ENCODE measurements around the gene SCGB1A1.

SCGB1A1 gene

DNA sequence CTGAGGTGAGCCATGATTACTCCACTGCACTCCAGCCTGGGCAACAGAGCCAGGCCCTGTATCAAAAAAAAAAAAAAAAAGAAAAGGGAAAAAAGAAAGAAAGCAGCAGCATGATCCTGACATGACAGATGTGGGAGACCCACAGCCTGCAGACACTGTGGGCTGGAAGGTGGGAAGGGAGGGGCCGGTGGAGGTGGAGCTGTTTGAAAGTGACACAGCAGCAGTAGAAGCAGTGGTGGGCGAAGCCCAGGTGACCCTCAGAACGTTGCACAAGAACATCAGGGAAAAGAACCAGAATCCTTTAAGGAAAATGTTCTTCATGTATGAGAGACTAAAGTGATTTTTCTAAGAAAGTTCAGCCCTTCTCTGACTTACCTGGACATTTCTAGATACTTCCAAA lies 26.3 kb upstream of the SCGB1A1 start:
- Histone ChIP-seq H3K27me3 (ENCODE audit: insufficient read depth, poor library complexity, severe bottlenecking) (no peaks in the 10 kb centered on the region), H3K27ac (replicated peaks) (no peak overlapping the region), H3K4me3 (replicated peaks; ENCODE audit: insufficient read depth, low read length) (no peak overlapping the region)
- TF ChIP-seq GABPA (IDR thresholded peaks at IDR 0.05; ENCODE audit: low read depth) (no peak), SPI1 (IDR thresholded peaks at IDR 0.05; ENCODE audit: borderline replicate concordance, low read depth) (no peak), POLR2AphosphoS5 (IDR thresholded peaks at IDR 0.05; ENCODE audit: low read depth) (no peak)
- TF ChIP-seq, protein P1, sequence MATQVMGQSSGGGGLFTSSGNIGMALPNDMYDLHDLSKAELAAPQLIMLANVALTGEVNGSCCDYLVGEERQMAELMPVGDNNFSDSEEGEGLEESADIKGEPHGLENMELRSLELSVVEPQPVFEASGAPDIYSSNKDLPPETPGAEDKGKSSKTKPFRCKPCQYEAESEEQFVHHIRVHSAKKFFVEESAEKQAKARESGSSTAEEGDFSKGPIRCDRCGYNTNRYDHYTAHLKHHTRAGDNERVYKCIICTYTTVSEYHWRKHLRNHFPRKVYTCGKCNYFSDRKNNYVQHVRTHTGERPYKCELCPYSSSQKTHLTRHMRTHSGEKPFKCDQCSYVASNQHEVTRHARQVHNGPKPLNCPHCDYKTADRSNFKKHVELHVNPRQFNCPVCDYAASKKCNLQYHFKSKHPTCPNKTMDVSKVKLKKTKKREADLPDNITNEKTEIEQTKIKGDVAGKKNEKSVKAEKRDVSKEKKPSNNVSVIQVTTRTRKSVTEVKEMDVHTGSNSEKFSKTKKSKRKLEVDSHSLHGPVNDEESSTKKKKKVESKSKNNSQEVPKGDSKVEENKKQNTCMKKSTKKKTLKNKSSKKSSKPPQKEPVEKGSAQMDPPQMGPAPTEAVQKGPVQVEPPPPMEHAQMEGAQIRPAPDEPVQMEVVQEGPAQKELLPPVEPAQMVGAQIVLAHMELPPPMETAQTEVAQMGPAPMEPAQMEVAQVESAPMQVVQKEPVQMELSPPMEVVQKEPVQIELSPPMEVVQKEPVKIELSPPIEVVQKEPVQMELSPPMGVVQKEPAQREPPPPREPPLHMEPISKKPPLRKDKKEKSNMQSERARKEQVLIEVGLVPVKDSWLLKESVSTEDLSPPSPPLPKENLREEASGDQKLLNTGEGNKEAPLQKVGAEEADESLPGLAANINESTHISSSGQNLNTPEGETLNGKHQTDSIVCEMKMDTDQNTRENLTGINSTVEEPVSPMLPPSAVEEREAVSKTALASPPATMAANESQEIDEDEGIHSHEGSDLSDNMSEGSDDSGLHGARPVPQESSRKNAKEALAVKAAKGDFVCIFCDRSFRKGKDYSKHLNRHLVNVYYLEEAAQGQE (IDR thresholded peaks at IDR 0.05; ENCODE audit: insufficient replicate concordance, low read depth), result no peak
- TF ChIP-seq, protein P2, sequence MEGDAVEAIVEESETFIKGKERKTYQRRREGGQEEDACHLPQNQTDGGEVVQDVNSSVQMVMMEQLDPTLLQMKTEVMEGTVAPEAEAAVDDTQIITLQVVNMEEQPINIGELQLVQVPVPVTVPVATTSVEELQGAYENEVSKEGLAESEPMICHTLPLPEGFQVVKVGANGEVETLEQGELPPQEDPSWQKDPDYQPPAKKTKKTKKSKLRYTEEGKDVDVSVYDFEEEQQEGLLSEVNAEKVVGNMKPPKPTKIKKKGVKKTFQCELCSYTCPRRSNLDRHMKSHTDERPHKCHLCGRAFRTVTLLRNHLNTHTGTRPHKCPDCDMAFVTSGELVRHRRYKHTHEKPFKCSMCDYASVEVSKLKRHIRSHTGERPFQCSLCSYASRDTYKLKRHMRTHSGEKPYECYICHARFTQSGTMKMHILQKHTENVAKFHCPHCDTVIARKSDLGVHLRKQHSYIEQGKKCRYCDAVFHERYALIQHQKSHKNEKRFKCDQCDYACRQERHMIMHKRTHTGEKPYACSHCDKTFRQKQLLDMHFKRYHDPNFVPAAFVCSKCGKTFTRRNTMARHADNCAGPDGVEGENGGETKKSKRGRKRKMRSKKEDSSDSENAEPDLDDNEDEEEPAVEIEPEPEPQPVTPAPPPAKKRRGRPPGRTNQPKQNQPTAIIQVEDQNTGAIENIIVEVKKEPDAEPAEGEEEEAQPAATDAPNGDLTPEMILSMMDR (IDR thresholded peaks at IDR 0.05; ENCODE audit: insufficient read depth, low read length), result no peak
- DNase-seq (ENCODE audit: low read depth in 1 of 2, low spot score in 1 of 2), result no peak

DNA sequence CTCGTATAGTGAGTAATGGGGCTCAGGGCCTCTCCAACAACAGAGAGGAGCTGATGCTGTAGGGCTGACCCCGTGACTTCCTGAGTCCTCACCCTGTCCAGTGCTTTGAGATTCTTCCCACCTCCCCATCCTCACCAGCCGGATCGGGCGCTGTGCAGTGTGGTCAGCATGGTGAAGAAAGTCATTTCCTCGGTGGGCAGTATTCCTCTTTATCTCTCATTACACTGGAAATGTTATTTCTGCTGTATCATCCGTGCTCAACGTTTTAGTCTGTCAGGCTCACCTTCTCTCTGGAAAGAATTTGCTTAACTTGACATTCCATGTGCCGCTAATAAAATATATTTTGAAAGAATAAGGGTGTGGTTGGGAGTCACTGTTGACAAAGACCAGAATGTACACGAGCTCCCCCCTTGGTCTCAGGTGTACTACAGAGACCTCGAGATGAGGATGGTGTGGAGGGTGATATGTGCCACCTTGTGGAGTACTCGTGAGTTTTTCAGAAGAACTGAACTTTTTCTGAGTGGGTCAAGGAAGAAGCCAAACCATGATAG lies 25.7 kb upstream of the SCGB1A1 start:
- no peaks in the 10 kb centered on the region for H3K27me3 ChIP-seq (ENCODE audit: insufficient read depth, poor library complexity, severe bottlenecking)
- no peak overlapping the region for H3K27ac ChIP-seq (replicated peaks)
- DNase-seq (ENCODE audit: low read depth in 1 of 2, low spot score in 1 of 2), result no peak
- TF ChIP-seq SPI1 (IDR thresholded peaks at IDR 0.05; ENCODE audit: borderline replicate concordance, low read depth) (no peak), GABPA (IDR thresholded peaks at IDR 0.05; ENCODE audit: low read depth) (no peak), POLR2AphosphoS5 (IDR thresholded peaks at IDR 0.05; ENCODE audit: low read depth) (no peak)
- TF ChIP-seq, protein P1 (IDR thresholded peaks at IDR 0.05; ENCODE audit: insufficient replicate concordance, low read depth), result no peak
- TF ChIP-seq, protein P2 (IDR thresholded peaks at IDR 0.05; ENCODE audit: insufficient read depth, low read length), result no peak
- H3K4me3 ChIP-seq (replicated peaks; ENCODE audit: insufficient read depth, low read length), result no peak overlapping the region

DNA sequence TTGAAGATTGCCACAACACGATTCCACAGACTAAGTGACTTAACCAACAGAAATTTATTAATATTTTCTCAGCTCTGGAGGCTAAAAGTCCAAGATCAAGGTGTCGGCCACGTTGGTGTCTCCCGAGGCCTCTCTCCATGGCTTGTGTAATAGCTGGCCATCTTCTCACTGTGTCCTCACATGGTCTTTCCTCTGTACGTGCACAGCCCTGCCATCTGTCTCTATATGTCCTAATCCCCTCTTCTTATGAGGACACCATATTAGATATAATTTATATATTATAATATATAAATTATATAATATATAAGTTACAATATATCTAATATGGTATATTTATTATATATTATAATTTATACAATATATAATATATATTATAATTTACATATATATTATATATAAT lies 25.1 kb upstream of the SCGB1A1 start:
- TF ChIP-seq, protein P2 (IDR thresholded peaks at IDR 0.05; ENCODE audit: insufficient read depth, low read length), result no peak
- TF ChIP-seq SPI1 (IDR thresholded peaks at IDR 0.05; ENCODE audit: borderline replicate concordance, low read depth) (no peak), GABPA (IDR thresholded peaks at IDR 0.05; ENCODE audit: low read depth) (no peak), POLR2AphosphoS5 (IDR thresholded peaks at IDR 0.05; ENCODE audit: low read depth) (no peak)
- TF ChIP-seq, protein P1 (IDR thresholded peaks at IDR 0.05; ENCODE audit: insufficient replicate concordance, low read depth), result no peak
- Histone ChIP-seq H3K27ac (replicated peaks) (no peak overlapping the region), H3K27me3 (ENCODE audit: insufficient read depth, poor library complexity, severe bottlenecking) (no peaks in the 10 kb centered on the region), H3K4me3 (replicated peaks; ENCODE audit: insufficient read depth, low read length) (no peak overlapping the region)
- no peak for DNase-seq (ENCODE audit: low read depth in 1 of 2, low spot score in 1 of 2)
